ENCODE data around the gene DTX1. TPM values are rescaled to one million over a fixed set of nuclear protein-coding genes. Genes with fewer than 3 reads are reported as not detected.
A peak's percentile ranks its signal among the peaks of the same experiment; 100 is the strongest.

DTX1 gene
- total RNA-seq, 2 donors from 2014 or later, result 0.41 to 1.3 TPM

DNA sequence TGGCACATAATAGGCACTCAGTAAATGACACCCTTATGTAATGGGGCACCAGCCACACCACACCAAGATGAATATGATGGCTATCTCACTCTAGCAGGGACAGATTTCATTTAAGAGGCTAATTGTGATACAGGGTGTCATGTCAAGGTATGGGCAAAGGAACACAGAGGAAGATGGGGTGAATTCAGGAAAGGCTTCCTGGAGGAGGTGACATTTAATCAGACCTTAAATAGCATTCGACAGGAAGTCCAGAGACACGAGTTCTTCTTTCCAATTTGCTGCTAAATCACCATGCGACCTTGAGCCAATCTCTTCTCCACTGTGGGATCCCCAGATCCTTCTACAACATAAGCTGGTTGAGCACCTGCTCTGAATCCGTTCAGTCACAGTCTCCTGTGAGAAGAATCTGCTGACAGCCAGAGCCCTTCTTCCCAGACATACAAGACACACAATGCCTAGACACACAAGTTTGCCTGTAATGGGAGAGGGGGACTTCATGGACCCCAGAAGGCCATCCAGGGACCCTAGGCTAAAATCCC lies 1.5 kb upstream of the DTX1 start:
- Histone ChIP-seq H3K4me3 (no peak overlapping the region), H3K27me3 (replicated peaks; ENCODE audit: insufficient read depth) (no peaks in the 10 kb centered on the region), H3K27ac (no peak overlapping the region), H3K36me3 (no peaks in the 10 kb centered on the region), H3K4me1 (ENCODE audit: control insufficient read depth in 1 of 2, low read depth in 2 of 2) (peaks cover 6 to 13% of the 10 kb centered on the region in 2 donors), H3K9me3 (no peaks in the 10 kb centered on the region)
- no peak for DNase-seq (ENCODE audit: low spot score)
- ATAC-seq (ENCODE audit: insufficient number of reproducible peaks, low FRiP score, low read depth), result no peak
- TF ChIP-seq, protein P1, sequence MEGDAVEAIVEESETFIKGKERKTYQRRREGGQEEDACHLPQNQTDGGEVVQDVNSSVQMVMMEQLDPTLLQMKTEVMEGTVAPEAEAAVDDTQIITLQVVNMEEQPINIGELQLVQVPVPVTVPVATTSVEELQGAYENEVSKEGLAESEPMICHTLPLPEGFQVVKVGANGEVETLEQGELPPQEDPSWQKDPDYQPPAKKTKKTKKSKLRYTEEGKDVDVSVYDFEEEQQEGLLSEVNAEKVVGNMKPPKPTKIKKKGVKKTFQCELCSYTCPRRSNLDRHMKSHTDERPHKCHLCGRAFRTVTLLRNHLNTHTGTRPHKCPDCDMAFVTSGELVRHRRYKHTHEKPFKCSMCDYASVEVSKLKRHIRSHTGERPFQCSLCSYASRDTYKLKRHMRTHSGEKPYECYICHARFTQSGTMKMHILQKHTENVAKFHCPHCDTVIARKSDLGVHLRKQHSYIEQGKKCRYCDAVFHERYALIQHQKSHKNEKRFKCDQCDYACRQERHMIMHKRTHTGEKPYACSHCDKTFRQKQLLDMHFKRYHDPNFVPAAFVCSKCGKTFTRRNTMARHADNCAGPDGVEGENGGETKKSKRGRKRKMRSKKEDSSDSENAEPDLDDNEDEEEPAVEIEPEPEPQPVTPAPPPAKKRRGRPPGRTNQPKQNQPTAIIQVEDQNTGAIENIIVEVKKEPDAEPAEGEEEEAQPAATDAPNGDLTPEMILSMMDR (IDR thresholded peaks at IDR 0.05), result no peak

- no peak overlapping the region for H3K27ac ChIP-seq
- no peaks in the 10 kb centered on the region for H3K36me3 ChIP-seq
- H3K4me1 ChIP-seq (ENCODE audit: control insufficient read depth in 1 of 2, low read depth in 2 of 2), result peaks cover 6 to 13% of the 10 kb centered on the region in 2 donors
- H3K9me3 ChIP-seq, result no peaks in the 10 kb centered on the region
- H3K4me3 ChIP-seq, result no peak overlapping the region
- H3K27me3 ChIP-seq (replicated peaks; ENCODE audit: insufficient read depth), result no peaks in the 10 kb centered on the region
- DNase-seq (ENCODE audit: low spot score) (no peak), ATAC-seq (ENCODE audit: insufficient number of reproducible peaks, low FRiP score, low read depth) (no peak)
- TF ChIP-seq, protein P1 (IDR thresholded peaks at IDR 0.05), result no peak
These were observed 743 bp upstream of the DTX1 start for GRCh38 chr12:113055594-113056380.

- Histone ChIP-seq H3K27ac (no peak overlapping the region), H3K27me3 (replicated peaks; ENCODE audit: insufficient read depth) (no peaks in the 10 kb centered on the region), H3K4me3 (peak overlapping the region; percentile 73), H3K9me3 (no peaks in the 10 kb centered on the region), H3K4me1 (ENCODE audit: control insufficient read depth in 1 of 2, low read depth in 2 of 2) (peaks cover 6 to 13% of the 10 kb centered on the region in 2 donors), H3K36me3 (no peaks in the 10 kb centered on the region)
- TF ChIP-seq, protein P1 (IDR thresholded peaks at IDR 0.05), result no peak
- ATAC-seq (ENCODE audit: insufficient number of reproducible peaks, low FRiP score, low read depth) (no peak), DNase-seq (ENCODE audit: low spot score) (no peak)
These were observed 224 bp upstream of the DTX1 start for GRCh38 chr12:113056381-113056630.

GRCh38 chr12:113057565-113058485 lies 1.3 kb downstream of the DTX1 start:
- no peaks in the 10 kb centered on the region for H3K9me3 ChIP-seq
- TF ChIP-seq, protein P1 (IDR thresholded peaks at IDR 0.05), result no peak
- H3K4me1 ChIP-seq (ENCODE audit: control insufficient read depth in 1 of 2, low read depth in 2 of 2), result peaks cover 6 to 13% of the 10 kb centered on the region in 2 donors
- DNase-seq (ENCODE audit: low spot score) (no peak), ATAC-seq (ENCODE audit: insufficient number of reproducible peaks, low FRiP score, low read depth) (no peak)
- peak overlapping the region; percentile 73 for H3K4me3 ChIP-seq
- no peaks in the 10 kb centered on the region for H3K36me3 ChIP-seq
- H3K27ac ChIP-seq, result no peak overlapping the region
- H3K27me3 ChIP-seq (replicated peaks; ENCODE audit: insufficient read depth), result no peaks in the 10 kb centered on the region

- Histone ChIP-seq H3K27ac (no peak overlapping the region), H3K4me3 (no peak overlapping the region), H3K4me1 (ENCODE audit: control insufficient read depth in 1 of 2, low read depth in 2 of 2) (peaks cover 6 to 13% of the 10 kb centered on the region in 2 donors), H3K27me3 (replicated peaks; ENCODE audit: insufficient read depth) (peaks cover 4% of the 10 kb centered on the region), H3K36me3 (no peaks in the 10 kb centered on the region), H3K9me3 (no peaks in the 10 kb centered on the region)
- DNase-seq (ENCODE audit: low spot score) (no peak), ATAC-seq (ENCODE audit: insufficient number of reproducible peaks, low FRiP score, low read depth) (no peak)
- TF ChIP-seq, protein P1 (IDR thresholded peaks at IDR 0.05), result no peak
These were observed 2.0 kb downstream of the DTX1 start for GRCh38 chr12:113058553-113058952.

Measured in thoracic aorta (tissue), 2 donors.